HepG2 (cell line): ENCODE results near the gene ST14. TPM values are rescaled to one million over a fixed set of nuclear protein-coding genes. Genes with fewer than 3 reads are reported as not detected.

Source experiments
- CBFB ChIP-seq: sonication (generic); formaldehyde crosslinking; IDR thresholded peaks from 2 replicates; pipeline ENCODE4 v1.4.0; 2020; ENCODE audit warnings: missing genetic modification reagents
- FOXP1 ChIP-seq, 2 experiments: fragments of 450-650 bp in 1 of 2; IDR thresholded peaks; 2 replicates each; pipeline ENCODE4 v1.6.1; 2017 to 2018; ENCODE audit warnings: antibody characterized with exemption in 1 of 2
- GABPB1 ChIP-seq: IDR thresholded peaks from 2 replicates; pipeline ENCODE4 v1.6.1; 2016; ENCODE audit warnings: mild to moderate bottlenecking, missing genetic modification reagents, moderate library complexity, missing compliant biosample characterization
- GATAD1 ChIP-seq: IDR thresholded peaks from 2 replicates; pipeline ENCODE4 v1.6.1; 2016; ENCODE audit warnings: missing genetic modification reagents, missing compliant biosample characterization
- MEIS1 ChIP-seq: sonication (generic); formaldehyde crosslinking; IDR thresholded peaks from 2 replicates; pipeline ENCODE4 v1.9.0; 2021; ENCODE audit warnings: mild to moderate bottlenecking, missing genetic modification reagents, moderate library complexity, borderline replicate concordance
- MEIS2 ChIP-seq: sonication (generic); formaldehyde crosslinking; IDR thresholded peaks from 2 replicates; pipeline ENCODE4 v1.9.0; 2021; ENCODE audit warnings: mild to moderate bottlenecking, missing genetic modification reagents
- SALL1 ChIP-seq: sonication (generic); formaldehyde crosslinking; IDR thresholded peaks from 2 replicates; pipeline ENCODE4 v1.8.0; 2022; ENCODE audit warnings: mild to moderate bottlenecking, missing genetic modification reagents
- TFAP4 ChIP-seq: sonication (generic); IDR thresholded peaks from 2 replicates; pipeline ENCODE4 v1.6.1; 2016; ENCODE audit warnings: low read depth, borderline replicate concordance
- ZFP36 ChIP-seq: fragments of 150-350 bp; IDR thresholded peaks from 2 replicates; pipeline ENCODE4 v1.6.1; 2018; ENCODE audit warnings: borderline replicate concordance, low read length, low read depth; ENCODE audit not compliant: partially characterized antibody
- ZFX ChIP-seq: sonication (generic); formaldehyde crosslinking; IDR thresholded peaks from 2 replicates; pipeline ENCODE4 v1.4.0; 2020; ENCODE audit warnings: mild to moderate bottlenecking, low read depth, missing genetic modification reagents, moderate library complexity
- ZNF205 ChIP-seq: IDR thresholded peaks from 2 replicates; pipeline ENCODE4 v1.6.1; 2018; ENCODE audit warnings: missing biosample characterization, missing genetic modification reagents
- ZNF281 ChIP-seq: sonication (generic); formaldehyde crosslinking; IDR thresholded peaks from 2 replicates; pipeline ENCODE4 v1.4.0; 2020; ENCODE audit warnings: missing genetic modification reagents, borderline replicate concordance
- ZNF556 ChIP-seq: sonication (generic); formaldehyde crosslinking; IDR thresholded peaks from 2 replicates; pipeline ENCODE4 v1.4.0; 2020; ENCODE audit warnings: mild to moderate bottlenecking, missing genetic modification reagents, borderline replicate concordance
- ZNF564 ChIP-seq: sonication (generic); formaldehyde crosslinking; IDR thresholded peaks from 2 replicates; pipeline ENCODE4 v1.8.1; 2023; ENCODE audit warnings: mild to moderate bottlenecking, missing genetic modification reagents
- ZNF574 ChIP-seq: sonication (generic); formaldehyde crosslinking; IDR thresholded peaks from 2 replicates; pipeline ENCODE4 v1.4.0; 2020; ENCODE audit warnings: missing genetic modification reagents
- ZNF792 ChIP-seq: IDR thresholded peaks from 2 replicates; pipeline ENCODE4 v1.6.1; 2016
- ZSCAN29 ChIP-seq: sonication (generic); formaldehyde crosslinking; conservative IDR thresholded peaks from 2 replicates; pipeline ENCODE4 v1.4.0; 2020; ENCODE audit warnings: mild to moderate bottlenecking, missing genetic modification reagents
- ZSCAN5A ChIP-seq: sonication (generic); formaldehyde crosslinking; IDR thresholded peaks from 2 replicates; pipeline ENCODE4 v1.8.0; 2022; ENCODE audit warnings: mild to moderate bottlenecking, missing genetic modification reagents, borderline replicate concordance
- polyA plus RNA-seq, 8 experiments: library from polyadenylated mRNA; depleted of rRNA in 3 of 8; stranded (reverse) in 7 of 8; unstranded in 1 of 8; fragments of >200 nt; fragmentation: Illumina TruSeq in 4 of 8; extraction: Trizol in 4 of 8; gene quantifications; 2 replicates each; pipeline versions ENCODE4 v1.2.1 to v1.2.3, GENCODE V29; 2011 to 2016; ENCODE audit warnings: low read depth in 4 of 8, missing spikeins in 1 of 8, mixed read lengths in 1 of 8; ENCODE audit not compliant: insufficient read depth in 1 of 8
- total RNA-seq, 5 experiments: library from RNA; depleted of rRNA; stranded (reverse); fragments of >200 nt; fragmentation: Illumina TruSeq; extraction: Trizol; gene quantifications; 2 replicates each; pipeline ENCODE4 v1.2.3, GENCODE V29; 2016; ENCODE audit warnings: low read depth in 1 of 5
- TF ChIP-seq, protein P1 (sequence below): sonication (generic); formaldehyde crosslinking; IDR thresholded peaks from 2 replicates; pipeline ENCODE4 v1.5.0; 2020; ENCODE audit warnings: missing genetic modification reagents, mild to moderate bottlenecking, borderline replicate concordance

ST14 gene
- total and polyA plus RNA-seq, 2 of the 13 experiments (the other 11 are each of a cell fraction or from before 2014, with no cell fraction given): 0.88 to 1.4 TPM

DNA sequence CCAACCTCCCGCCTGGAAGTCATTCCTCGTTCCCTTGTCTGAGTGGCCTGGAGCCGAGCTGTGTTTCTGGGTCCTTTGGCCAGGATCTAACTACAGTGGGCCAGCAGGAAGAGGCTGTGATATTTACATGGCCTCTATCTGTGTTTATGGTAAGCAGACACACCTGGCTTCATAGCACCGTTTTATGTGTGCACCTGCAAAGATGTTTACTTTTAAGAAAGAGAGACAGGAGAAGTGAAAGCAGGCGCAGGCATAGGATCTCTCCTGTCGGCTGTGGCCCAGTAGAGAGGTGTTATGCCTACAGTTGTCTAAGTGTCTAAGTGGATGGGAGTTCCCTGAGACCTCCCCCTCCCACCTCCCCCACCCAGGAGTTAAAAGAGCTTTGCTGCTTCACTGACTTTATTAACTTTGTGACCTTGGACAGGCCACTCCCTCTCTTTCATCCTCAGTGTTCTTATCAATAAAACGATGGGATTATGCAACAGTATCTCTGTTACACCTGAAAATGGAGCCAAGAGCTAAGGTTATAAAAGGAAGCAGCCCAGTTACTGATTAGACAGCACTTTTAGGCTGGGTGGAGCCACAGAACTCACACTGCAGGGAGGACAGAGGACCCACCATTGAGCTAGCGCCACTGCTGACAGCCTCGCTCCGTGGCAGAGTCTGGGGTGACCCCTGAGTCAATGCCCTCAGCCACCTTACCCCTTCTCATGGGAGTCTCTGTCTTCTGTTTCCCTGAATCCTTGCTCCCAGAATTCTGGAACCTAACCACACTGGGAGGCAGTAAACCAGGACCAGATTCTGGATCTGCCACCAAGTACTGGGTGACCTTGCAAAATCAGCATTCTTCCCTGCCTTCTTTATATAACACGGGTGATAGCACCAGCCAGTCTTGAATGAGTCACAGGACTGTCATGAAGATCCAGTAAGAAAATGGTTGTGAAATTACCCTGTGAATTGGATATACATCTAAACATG, 22.0 kb downstream of the ST14 start (continued):
- TF ChIP-seq ZNF574 (peak; percentile 52; the same call in 1 of the 2 replicates), GABPB1 (peak; percentile 32), TFAP4 (peak; percentile 37; the same call in 1 of the 2 replicates), ZSCAN29 (no peak; the same call in 1 of the 2 replicates), ZFP36 (no peak), GATAD1 (CRISPR knock-in tag) (no peak), FOXP1 (IDR thresholded peaks at IDR 0.05) (no peak), FOXP1 (CRISPR knock-in tag; IDR thresholded peaks at IDR 0.05) (peak; percentile 63; the same call in 1 of the 2 replicates), ZNF564 (CRISPR knock-in tag) (peak; percentile 63; the same call in 1 of the 2 replicates), ZSCAN5A (CRISPR knock-in tag) (peak; percentile 78; the same call in 1 of the 2 replicates), SALL1 (peak; percentile 90), MEIS1 (peak; percentile 72; the same call in 1 of the 2 replicates), ZNF205 (CRISPR knock-in tag) (peak; percentile 49; the same call in 1 of the 2 replicates), ZNF281 (CRISPR knock-in tag) (peak; percentile 87; the same call in 1 of the 2 replicates), CBFB (CRISPR knock-in tag) (peak; percentile 20; the same call in 1 of the 2 replicates), ZNF792 (CRISPR knock-in tag) (no peak), MEIS2 (CRISPR knock-in tag) (peak; percentile 87), ZNF556 (CRISPR knock-in tag) (peak; percentile 55; the same call in 1 of the 2 replicates), ZFX (peak; percentile 76)
- TF ChIP-seq, protein P1, sequence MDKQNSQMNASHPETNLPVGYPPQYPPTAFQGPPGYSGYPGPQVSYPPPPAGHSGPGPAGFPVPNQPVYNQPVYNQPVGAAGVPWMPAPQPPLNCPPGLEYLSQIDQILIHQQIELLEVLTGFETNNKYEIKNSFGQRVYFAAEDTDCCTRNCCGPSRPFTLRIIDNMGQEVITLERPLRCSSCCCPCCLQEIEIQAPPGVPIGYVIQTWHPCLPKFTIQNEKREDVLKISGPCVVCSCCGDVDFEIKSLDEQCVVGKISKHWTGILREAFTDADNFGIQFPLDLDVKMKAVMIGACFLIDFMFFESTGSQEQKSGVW: no peak
